Measurements from ENCODE around the gene FIGNL2. TPM values are rescaled to one million over a fixed set of nuclear protein-coding genes. Genes with fewer than 3 reads are reported as not detected.

FIGNL2 gene
- total RNA-seq, 1 donor from 2014 or later, result not detected

DNA sequence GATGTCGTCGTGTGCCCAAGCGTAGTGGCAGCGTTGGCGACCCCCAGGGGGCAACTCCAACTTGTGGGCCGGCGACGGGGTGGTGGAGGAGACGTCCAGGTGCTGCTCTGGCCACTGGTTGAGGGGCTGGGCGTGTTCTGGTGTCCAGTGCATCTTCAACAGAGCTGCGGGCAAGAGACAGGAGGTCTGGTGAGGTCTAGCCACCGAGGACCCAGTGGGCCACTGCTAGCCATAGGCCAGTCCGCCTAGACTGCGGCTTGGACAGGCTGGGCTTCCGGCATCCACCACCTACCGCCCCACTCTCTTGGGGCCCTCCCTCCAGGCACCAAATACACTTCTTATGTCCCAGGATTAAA is 26.3 kb downstream of the FIGNL2 start:
- DNase-seq (ENCODE audit: low spot score in 2 of 2), result no peak
- no peaks in the 10 kb centered on the region for H3K4me1 ChIP-seq
- H3K9me3 ChIP-seq, result no peaks in the 10 kb centered on the region
- intact Hi-C loops (cut with DNase I), result no loop called here
- H3K27ac ChIP-seq, result no peak overlapping the region
- H3K27me3 ChIP-seq, result peaks cover 6% of the 10 kb centered on the region
- no peaks in the 10 kb centered on the region for H3K36me3 ChIP-seq
- TF ChIP-seq, protein P1, sequence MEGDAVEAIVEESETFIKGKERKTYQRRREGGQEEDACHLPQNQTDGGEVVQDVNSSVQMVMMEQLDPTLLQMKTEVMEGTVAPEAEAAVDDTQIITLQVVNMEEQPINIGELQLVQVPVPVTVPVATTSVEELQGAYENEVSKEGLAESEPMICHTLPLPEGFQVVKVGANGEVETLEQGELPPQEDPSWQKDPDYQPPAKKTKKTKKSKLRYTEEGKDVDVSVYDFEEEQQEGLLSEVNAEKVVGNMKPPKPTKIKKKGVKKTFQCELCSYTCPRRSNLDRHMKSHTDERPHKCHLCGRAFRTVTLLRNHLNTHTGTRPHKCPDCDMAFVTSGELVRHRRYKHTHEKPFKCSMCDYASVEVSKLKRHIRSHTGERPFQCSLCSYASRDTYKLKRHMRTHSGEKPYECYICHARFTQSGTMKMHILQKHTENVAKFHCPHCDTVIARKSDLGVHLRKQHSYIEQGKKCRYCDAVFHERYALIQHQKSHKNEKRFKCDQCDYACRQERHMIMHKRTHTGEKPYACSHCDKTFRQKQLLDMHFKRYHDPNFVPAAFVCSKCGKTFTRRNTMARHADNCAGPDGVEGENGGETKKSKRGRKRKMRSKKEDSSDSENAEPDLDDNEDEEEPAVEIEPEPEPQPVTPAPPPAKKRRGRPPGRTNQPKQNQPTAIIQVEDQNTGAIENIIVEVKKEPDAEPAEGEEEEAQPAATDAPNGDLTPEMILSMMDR (IDR thresholded peaks at IDR 0.05), result no peak
- H3K4me3 ChIP-seq, result no peak overlapping the region

DNA sequence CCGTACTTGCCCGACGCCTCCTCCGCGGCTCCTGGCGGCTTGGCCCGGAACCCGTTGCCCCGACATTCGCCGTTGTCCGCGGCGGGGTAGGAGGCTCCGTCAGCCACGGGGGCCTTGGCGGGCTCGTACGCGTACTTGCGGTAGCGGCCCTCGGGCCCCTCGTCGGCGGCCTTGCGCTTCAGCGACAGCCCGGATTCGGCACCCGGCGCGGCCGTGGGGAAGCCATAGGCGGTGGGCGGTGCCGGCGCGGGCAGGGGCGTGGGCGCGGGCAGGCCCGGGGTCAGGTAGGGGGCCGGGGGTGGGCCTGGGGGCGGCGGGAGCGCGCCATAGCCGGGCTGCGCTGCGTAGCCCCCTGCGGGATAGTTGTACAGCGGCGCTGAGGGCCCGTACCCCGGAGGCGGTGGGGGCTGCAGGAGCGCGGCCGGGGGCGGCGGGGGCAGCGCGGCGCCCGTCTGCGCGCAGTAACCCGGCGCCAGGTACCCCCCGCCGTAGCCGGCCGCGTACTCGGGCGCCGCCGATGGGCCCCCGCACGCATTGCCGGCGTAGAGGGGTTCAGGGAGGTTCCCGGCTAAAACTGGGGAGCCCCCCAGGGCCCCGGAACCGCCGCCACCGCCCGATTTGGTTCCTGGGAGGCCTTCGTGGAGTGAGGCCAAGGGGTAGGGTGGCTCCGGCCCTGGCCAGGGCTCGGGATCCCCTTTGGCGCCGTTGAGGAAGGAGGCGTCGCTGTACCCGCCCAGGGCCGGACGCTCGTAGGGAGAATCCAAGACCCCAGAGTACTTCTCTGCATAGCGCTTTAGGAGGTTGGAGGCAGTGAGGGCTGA is 26.9 kb downstream of the FIGNL2 start:
- no peaks in the 10 kb centered on the region for H3K9me3 ChIP-seq
- peaks cover 6% of the 10 kb centered on the region for H3K27me3 ChIP-seq
- DNase-seq (ENCODE audit: low spot score in 2 of 2), result no peak
- TF ChIP-seq, protein P1 (IDR thresholded peaks at IDR 0.05), result no peak
- intact Hi-C loops (cut with DNase I), result no loop called here
- peak overlapping the region in 1 of 2 donors; percentile 33 for H3K27ac ChIP-seq
- peak overlapping the region; percentile 41 to 59 for H3K4me3 ChIP-seq
- no peaks in the 10 kb centered on the region for H3K36me3 ChIP-seq
- no peaks in the 10 kb centered on the region for H3K4me1 ChIP-seq

DNA sequence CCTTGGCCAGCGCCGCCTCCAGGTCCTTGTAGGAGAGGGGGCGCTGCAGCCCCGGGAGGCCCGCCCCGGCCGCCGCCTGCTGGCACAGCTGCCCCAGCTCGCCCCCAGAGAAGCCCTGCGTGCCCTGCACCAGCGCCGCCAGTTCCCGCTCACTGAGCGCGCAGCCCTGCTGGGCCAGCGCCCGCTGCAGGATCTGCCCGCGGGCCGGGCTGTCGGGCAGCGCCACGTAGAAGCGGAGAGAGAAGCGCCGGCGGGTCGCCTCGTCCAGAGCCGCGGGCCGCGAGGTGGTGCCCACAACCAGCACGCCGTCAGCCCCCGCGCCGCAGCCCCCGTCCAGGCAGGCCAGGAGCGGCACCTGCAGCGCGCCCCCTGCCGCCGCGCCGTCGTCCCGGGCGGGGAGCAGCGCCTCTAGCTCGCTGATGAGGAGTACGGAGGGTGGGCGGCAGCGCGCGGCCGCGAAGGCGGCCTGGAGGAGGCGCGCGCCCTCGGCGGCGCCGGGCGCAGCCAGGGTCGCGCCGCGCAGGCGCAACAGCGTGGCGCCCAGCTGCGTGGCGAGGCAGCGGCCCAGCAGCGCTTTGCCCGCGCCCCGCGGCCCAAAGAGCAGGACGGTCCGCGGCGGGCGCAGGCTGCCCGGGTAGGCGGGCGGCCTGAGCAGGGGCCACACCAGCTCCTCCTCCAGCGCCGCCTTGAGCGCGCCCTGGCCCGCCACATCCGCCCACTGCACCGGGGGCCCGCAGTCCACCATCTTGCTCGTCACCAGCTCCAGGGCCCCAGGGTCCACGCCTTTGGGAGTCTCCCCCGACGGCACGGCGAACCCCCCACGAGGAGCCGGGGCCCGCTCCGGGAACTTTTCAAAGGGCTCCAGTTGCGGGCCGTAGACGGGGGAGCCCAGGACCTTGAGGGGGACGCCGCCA is 27.7 kb downstream of the FIGNL2 start:
- intact Hi-C loops (cut with DNase I), result no loop called here
- H3K4me1 ChIP-seq, result no peaks in the 10 kb centered on the region
- DNase-seq (ENCODE audit: low spot score in 2 of 2), result peak in 1 of 2 donors; percentile 68
- peak overlapping the region in 1 of 2 donors; percentile 33 for H3K27ac ChIP-seq
- TF ChIP-seq, protein P1 (IDR thresholded peaks at IDR 0.05), result peak in 1 of 3 experiments; percentile 12
- no peaks in the 10 kb centered on the region for H3K9me3 ChIP-seq
- H3K27me3 ChIP-seq, result peaks cover 6% of the 10 kb centered on the region
- peak overlapping the region; percentile 41 to 59 for H3K4me3 ChIP-seq
- H3K36me3 ChIP-seq, result no peaks in the 10 kb centered on the region

DNA sequence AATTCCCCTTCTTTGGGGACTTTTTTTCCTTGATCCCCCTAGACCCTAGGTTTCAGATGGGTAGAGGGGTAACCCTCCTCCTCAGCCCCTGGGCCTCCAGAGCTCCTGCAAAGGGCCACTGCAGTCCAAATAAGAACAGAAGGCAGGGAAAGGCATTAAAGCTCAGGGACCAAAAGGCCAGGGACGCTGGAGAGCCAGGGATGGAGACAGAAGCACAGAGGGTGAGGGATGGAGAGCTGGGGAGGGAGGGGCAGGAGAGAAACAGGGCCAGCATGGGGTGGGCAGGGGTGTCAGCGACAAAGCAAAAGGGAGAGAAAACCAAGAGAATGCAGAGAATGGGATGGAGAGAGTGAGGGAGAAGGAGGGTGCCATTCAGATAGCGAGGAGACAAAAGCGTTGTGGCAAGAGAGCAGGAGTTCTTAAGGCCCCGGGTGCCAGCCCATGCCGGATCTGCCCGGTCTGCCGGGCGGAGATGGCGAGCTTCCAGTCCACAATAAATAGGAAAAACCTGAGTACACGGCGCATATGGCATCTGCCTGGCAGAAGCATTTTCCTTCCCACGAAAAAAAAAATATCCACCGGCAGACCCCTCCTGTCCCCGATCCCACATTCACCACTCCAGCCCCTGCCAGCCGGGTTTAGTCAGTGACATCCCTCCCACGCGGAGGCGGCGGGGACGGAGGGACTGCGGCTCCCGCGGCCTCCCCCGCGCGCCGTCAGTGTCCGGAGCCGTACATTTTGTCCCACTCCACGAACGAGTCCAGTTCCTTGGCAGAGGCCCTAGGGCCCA is 28.6 kb downstream of the FIGNL2 start:
- no peak for DNase-seq (ENCODE audit: low spot score in 2 of 2)
- TF ChIP-seq, protein P1 (IDR thresholded peaks at IDR 0.05), result no peak
- no peaks in the 10 kb centered on the region for H3K9me3 ChIP-seq
- H3K27ac ChIP-seq, result no peak overlapping the region
- H3K27me3 ChIP-seq, result peaks cover 6% of the 10 kb centered on the region
- no peaks in the 10 kb centered on the region for H3K4me1 ChIP-seq
- no peaks in the 10 kb centered on the region for H3K36me3 ChIP-seq
- intact Hi-C loops (cut with DNase I), result loop anchor here (10.0 kb wide), 1 partner anchor 395 kb away; the partner anchor contains the start of gene SLC4A8
- peak overlapping the region; percentile 41 to 59 for H3K4me3 ChIP-seq
